OCI-LY3 (cell line): ENCODE results near the gene HS3ST3B1.

ENCODE experiments used
- EZH2phosphoT487 ChIP-seq: fragments of 200-600 bp; shearing (Covaris generic); IDR thresholded peaks from 2 replicates; pipeline ENCODE4 v1.6.1; 2018; ENCODE audit warnings: antibody characterized with exemption, mixed run types, low read depth
- TF ChIP-seq, protein P1 (sequence below): fragments of 200-600, 300-600 bp; sonication (generic); IDR thresholded peaks from 2 replicates; pipeline ENCODE4 v1.5.1; 2014; ENCODE audit warnings: antibody characterized with exemption, low read length, low read depth

DNA sequence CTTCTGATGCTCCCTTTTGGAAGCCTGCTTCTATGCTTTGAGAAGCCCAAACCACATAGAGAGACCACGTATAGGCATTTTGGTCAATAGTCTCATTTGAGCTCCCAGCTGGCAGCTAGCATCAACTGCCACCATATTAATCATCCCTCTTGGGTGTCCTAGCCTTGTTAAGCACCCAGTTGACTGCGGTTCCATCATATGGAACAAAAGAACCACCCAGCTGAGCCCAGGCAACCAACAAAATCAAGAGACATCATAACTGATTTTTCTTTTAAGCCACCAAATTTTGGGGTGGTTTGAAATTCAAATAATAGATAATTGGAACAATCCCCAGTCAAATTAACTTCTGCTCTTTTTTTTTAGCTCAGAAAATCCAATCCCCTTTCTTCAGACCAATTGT lies 53.9 kb downstream of the HS3ST3B1 start:
- TF ChIP-seq, protein P1, sequence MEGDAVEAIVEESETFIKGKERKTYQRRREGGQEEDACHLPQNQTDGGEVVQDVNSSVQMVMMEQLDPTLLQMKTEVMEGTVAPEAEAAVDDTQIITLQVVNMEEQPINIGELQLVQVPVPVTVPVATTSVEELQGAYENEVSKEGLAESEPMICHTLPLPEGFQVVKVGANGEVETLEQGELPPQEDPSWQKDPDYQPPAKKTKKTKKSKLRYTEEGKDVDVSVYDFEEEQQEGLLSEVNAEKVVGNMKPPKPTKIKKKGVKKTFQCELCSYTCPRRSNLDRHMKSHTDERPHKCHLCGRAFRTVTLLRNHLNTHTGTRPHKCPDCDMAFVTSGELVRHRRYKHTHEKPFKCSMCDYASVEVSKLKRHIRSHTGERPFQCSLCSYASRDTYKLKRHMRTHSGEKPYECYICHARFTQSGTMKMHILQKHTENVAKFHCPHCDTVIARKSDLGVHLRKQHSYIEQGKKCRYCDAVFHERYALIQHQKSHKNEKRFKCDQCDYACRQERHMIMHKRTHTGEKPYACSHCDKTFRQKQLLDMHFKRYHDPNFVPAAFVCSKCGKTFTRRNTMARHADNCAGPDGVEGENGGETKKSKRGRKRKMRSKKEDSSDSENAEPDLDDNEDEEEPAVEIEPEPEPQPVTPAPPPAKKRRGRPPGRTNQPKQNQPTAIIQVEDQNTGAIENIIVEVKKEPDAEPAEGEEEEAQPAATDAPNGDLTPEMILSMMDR: no peak
- no peak for TF ChIP-seq EZH2phosphoT487
